SKM-1 treated with dmso at 0.1 percent for 144 hours (cell line): ENCODE results near the gene UBQLN1.
A peak's percentile ranks its signal among the peaks of the same experiment; 100 is the strongest.

Source experiments
- DNase-seq: peaks from one replicate; lab custom pipeline; 2025; ENCODE audit not compliant: unreplicated experiment; lab: John Stamatoyannopoulos, UW

The UBQLN1 gene

GRCh38 chr9:83691492-83691891 lies 16.3 kb downstream of the UBQLN1 start:
- DNase-seq = no peak

- DNase-seq = no peak
Observed at GRCh38 chr9:83688921-83689320, 18.8 kb downstream of the UBQLN1 start.

GRCh38 chr9:83681490-83681889 lies 26.3 kb downstream of the UBQLN1 start:
- DNase-seq = no peak

DNA sequence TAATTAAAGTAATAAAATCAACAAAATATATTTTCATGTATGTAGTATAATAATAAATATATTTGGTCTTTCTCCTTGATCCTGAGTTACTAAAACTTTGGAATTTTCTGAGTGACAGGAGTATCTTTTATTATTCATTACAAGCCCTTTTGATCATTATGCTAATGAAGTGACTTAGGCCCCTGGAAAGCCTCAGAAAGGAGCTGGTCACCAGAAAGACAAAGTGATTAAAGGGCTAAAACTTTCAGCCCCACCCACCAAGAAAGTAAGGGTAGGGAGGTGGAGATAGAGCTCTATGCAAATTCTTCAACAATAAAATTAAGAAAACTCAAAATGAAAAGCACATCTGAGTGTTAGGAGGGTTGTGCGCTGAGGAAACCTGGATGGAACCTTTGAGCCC lies 27.5 kb downstream of the UBQLN1 start:
- no peak for DNase-seq

DNA sequence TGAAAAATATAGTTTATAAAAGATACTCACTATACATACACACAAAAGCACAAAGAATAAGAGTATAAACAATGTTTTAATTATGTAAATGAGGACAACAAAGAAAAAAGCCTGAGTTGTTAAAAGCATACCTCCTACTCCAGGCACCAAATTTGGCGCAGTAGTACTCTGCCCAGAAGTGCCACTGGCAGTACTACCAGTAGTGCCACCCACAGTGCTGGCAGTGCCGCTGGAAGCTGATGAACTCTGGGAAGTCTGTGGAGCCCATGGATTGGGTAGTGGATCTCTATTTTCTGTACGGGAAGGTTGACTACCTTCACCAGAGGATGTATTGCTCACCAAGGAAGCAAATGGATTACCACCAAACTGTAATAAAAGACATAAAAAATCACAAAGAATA lies 30.2 kb downstream of the UBQLN1 start:
- DNase-seq = no peak

- no peak for DNase-seq
Observed at GRCh38 chr9:83675466-83675865, 32.3 kb downstream of the UBQLN1 start.

DNA sequence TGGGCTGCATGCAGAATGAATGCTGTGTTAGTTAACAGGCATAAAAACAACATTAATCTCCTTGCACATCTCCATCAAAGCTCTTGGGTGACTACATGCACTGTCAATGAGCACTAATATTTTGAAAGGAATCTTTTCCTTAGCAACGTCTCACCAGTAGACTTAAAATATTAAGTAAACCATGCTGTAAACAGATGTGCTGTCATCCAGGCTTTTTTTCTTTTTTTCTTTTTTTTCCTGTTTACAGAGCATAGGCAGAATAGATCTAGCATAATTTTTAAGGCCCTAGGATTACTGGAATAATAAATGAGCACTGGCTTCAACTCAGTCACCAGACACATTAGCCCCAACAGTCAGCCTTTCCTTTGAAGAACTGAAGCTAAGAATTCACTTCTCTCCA lies 36.3 kb downstream of the UBQLN1 start:
- no peak for DNase-seq

GRCh38 chr9:83670381-83670780 lies 37.4 kb downstream of the UBQLN1 start:
- DNase-seq = no peak

GRCh38 chr9:83669067-83669466 lies 38.7 kb downstream of the UBQLN1 start:
- DNase-seq = no peak

GRCh38 chr9:83665580-83666200 lies 42.1 kb downstream of the UBQLN1 start:
- DNase-seq = no peak

DNA sequence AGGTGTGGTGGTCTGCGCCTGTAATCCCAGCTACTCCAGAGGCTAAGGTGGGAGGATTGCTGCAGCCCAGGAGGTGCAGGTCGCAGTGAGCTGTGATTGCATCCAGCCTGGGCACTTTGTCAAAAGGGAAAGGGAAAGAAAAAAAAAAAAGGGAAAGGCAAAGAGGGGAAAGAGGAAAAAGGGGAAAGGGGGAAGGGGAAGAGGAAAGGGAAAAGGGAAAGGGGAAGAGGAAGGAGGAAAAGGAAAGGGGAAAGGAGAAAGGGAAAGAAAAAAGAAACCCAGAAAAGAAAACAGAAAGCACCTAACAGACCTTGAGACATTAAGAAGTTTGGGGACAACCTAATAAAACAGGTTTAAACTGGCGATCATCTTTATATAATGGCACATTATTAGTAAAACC lies 44.8 kb downstream of the UBQLN1 start:
- no peak for DNase-seq

- DNase-seq = no peak
Observed at GRCh38 chr9:83656952-83657351, 50.8 kb downstream of the UBQLN1 start.

DNA sequence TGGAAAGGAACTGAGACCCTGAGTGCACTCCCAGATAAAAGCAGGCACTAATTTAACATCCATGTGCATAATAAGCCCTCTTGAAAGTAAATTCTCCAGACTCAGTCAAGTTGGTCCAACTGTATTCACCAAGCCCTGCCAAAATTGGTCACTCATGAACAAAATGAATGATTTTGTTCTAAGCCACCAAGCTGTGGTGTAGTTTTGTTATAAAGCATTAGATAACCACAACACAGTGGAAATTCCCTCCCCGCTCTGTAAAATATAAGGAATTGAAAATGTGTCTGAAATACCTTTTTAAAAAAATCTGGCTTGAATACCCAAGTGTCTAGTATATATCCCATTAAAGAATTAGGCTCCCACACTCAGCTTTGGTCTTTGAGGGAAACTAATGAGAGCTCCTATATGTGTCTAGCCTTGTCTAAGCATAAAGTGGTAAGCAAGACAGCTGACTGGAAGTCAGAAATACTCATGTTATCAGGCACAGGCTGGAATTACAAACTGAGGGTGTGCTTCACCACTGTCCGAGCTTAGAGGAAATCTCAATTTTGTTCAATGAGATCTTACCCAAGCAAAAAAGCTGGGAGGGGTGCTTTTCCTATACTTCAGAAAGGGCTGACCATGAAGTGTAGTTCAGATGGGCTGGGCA lies 51.6 kb downstream of the UBQLN1 start:
- DNase-seq = no peak

DNA sequence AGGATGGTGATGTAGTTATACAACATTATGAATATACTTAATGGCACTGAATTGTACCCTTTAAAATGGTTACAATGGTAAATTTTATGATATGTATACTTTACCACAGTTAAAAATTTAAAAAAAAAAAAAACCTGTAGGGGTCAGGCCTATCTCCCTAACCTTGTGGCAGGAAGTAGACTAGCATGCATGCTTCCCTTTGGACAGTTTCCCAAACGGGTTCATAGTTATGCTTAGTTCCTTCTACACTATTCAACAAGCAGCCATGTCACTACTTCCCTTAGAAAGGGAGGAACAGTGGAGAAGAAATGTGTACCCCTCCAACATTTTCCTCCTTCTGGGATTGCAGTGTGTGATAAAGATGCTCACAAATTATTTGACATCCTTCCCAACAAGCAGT lies 52.3 kb downstream of the UBQLN1 start:
- no peak for DNase-seq

- DNase-seq = no peak
Observed at GRCh38 chr9:83652433-83652832, 55.3 kb downstream of the UBQLN1 start.

DNA sequence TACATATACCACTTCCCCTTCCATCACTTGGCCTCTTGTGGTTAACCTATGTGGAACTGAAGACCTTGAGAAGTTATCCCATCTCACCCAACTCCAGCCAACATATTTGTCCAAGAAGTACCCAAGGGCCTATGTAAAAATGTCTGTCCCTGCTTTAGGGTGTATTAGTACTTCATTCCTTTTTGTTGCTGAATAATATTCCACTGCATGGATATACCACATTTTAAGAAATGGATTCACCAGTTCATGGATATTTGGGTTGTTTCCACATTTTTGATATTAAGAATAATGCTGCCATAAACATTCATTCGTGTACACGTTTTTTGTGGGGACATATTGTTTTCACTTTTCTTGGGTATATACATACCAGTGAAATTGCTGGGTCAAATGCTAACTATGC lies 56.2 kb downstream of the UBQLN1 start:
- DNase-seq = peak; percentile 15

- no peak for DNase-seq
Observed at GRCh38 chr9:83649515-83649914, 58.2 kb downstream of the UBQLN1 start.

DNA sequence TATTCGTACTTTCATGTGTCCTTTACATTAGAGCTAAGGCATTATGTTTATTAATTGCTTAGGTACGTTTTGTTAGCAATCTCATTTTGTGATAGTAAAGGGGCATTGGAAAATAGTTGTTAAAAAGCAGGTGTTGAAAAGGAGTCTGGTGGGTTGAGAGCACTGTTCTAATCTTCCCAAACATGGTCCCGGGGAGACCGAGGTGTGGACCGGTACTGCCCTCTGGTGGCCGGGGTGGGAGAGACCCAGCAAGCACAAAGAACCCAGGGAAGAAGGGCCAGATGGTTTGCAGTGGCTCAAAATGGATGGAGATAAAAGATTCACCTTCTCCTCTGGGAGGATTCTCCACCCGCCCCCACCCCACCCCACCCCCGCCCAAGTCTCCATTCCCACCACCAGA lies 58.7 kb downstream of the UBQLN1 start:
- peak; percentile 7 for DNase-seq

DNA sequence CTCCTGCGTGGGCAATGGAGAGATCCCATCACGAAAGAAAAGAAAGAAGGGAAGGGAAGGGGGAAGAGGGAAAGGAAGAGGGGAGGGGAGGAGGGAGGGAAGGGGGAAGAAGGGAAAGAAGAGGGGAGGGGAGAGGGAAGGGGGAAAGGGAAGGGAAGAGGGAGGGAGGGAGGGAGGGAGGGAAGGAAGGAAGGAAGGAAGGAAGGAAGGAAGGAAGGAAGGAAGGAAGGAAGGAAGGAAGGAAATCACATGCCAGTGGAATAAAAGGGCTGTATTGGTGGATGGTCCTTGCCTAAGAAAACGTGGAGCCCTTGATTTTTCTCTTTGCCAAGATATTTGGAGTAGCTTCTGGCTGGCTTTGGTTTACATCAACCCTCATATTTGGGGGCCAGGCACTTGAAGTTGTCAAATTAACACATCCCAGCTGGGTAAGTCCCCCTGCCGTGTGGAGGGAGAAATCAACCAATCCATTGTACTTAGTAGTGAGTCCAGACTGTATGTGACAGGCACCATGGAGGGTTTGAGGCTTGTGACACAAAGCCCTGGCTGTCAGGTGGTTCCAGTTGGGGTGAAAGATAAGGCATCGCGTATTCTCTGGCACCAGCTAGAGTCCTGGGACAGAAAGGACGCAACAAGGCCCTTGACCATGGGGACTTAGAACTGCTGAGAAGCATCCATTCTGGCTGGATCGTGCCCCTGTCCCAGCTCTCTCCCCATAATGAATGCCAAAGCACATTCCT lies 61.1 kb downstream of the UBQLN1 start:
- no peak for DNase-seq

- no peak for DNase-seq
Observed at GRCh38 chr9:83642793-83643192, 65.0 kb downstream of the UBQLN1 start.

GRCh38 chr9:83639266-83639665 lies 68.5 kb downstream of the UBQLN1 start:
- no peak for DNase-seq

GRCh38 chr9:83637389-83637788 lies 70.4 kb downstream of the UBQLN1 start:
- no peak for DNase-seq
